A673 (cell line): ENCODE measurements around the gene OSM. TPM values are rescaled to one million over a fixed set of nuclear protein-coding genes. Genes with fewer than 3 reads are reported as not detected.

Experiments used
- BruUV-seq: library from RNA; stranded (reverse); fragments of 400-500 nt; replicated peaks from 2 replicates; lab custom pipeline; 2021; lab: Mats Ljungman, UMichigan
- CTCF ChIA-PET: fragments of 300-600 bp; sonication (Branson Sonifier 250); formaldehyde crosslinking; loops from one replicate; lab custom pipeline; 2022; ENCODE audit warnings: antibody characterized with exemption; lab: Charles Lee
- POLR2A ChIA-PET: fragments of 300-600 bp; sonication (Branson Sonifier 250); formaldehyde crosslinking; loops from one replicate; lab custom pipeline; 2022; ENCODE audit warnings: antibody characterized with exemption; ENCODE audit not compliant: low non-redundant PET; lab: Charles Lee
- DNase-seq: peaks from one replicate; pipeline ENCODE4 v3.0.0-alpha.2; 2015; ENCODE audit warnings: low spot score
- H3K27ac ChIP-seq: fragments of 200-600 bp; sonication (generic); 2 replicates; pipeline ENCODE4 v1.5.1; 2016; ENCODE audit warnings: mixed run types, low read depth, mild to moderate bottlenecking, mixed read lengths, antibody characterized with exemption, low read length; ENCODE audit not compliant: poor library complexity, severe bottlenecking
- H3K27me3 ChIP-seq: fragments of 200-600 bp; sonication (generic); replicated peaks from 2 replicates; pipeline ENCODE4 v1.6.1; 2017; ENCODE audit warnings: mixed run types, low read depth, mild to moderate bottlenecking, mixed read lengths, antibody characterized with exemption, low read length; ENCODE audit not compliant: insufficient read depth, poor library complexity
- H3K36me3 ChIP-seq: fragments of 200-600 bp; sonication (generic); 2 replicates; pipeline ENCODE4 v1.6.1; 2016; ENCODE audit warnings: mixed run types, mild to moderate bottlenecking, mixed read lengths, antibody characterized with exemption, low read length; ENCODE audit not compliant: insufficient read depth, poor library complexity, severe bottlenecking
- H3K4me1 ChIP-seq: fragments of 200-600 bp; sonication (generic); 2 replicates; pipeline ENCODE4 v1.6.1; 2017; ENCODE audit warnings: mixed run types, mild to moderate bottlenecking, mixed read lengths, antibody characterized with exemption, low read length; ENCODE audit not compliant: insufficient read depth, poor library complexity, severe bottlenecking
- H3K4me3 ChIP-seq: fragments of 200-600 bp; sonication (generic); 2 replicates; pipeline ENCODE4 v1.5.1; 2016; ENCODE audit warnings: low read depth, mixed run types, mild to moderate bottlenecking, mixed read lengths, low read length; ENCODE audit not compliant: poor library complexity, severe bottlenecking
- H3K9me3 ChIP-seq: fragments of 200-600 bp; sonication (generic); 2 replicates; pipeline ENCODE4 v1.6.1; 2016; ENCODE audit warnings: mixed run types, low read depth, mild to moderate bottlenecking, mixed read lengths, antibody characterized with exemption, low read length; ENCODE audit not compliant: poor library complexity, severe bottlenecking
- EZH2 ChIP-seq: fragments of 200-600 bp; sonication (generic); IDR thresholded peaks from 2 replicates; pipeline ENCODE4 v1.6.1; 2017; ENCODE audit warnings: borderline replicate concordance, low read depth, mild to moderate bottlenecking, mixed read lengths, antibody characterized with exemption, low read length; ENCODE audit not compliant: poor library complexity, severe bottlenecking
- intact Hi-C: fragments of 100-400 bp; cut with micrococcal nuclease; formaldehyde crosslinking; loops from one replicate; pipeline ENCODE4 v1.10.0; 2022; ENCODE audit not compliant: unreplicated experiment
- total RNA-seq: library from RNA; stranded (reverse); gene quantifications from 2 replicates; pipeline ENCODE4 v1.2.3, GENCODE V29; 2021
- TF ChIP-seq, protein P1 (sequence below): fragments of 300-800, 200-600 bp; sonication (generic); conservative IDR thresholded peaks from 2 replicates; pipeline ENCODE4 v1.5.1; 2017; ENCODE audit warnings: low read depth, mild to moderate bottlenecking, antibody characterized with exemption, low read length, moderate library complexity, mixed read lengths

OSM gene
- total RNA-seq, 1 experiment from 2014 or later, result not detected

DNA sequence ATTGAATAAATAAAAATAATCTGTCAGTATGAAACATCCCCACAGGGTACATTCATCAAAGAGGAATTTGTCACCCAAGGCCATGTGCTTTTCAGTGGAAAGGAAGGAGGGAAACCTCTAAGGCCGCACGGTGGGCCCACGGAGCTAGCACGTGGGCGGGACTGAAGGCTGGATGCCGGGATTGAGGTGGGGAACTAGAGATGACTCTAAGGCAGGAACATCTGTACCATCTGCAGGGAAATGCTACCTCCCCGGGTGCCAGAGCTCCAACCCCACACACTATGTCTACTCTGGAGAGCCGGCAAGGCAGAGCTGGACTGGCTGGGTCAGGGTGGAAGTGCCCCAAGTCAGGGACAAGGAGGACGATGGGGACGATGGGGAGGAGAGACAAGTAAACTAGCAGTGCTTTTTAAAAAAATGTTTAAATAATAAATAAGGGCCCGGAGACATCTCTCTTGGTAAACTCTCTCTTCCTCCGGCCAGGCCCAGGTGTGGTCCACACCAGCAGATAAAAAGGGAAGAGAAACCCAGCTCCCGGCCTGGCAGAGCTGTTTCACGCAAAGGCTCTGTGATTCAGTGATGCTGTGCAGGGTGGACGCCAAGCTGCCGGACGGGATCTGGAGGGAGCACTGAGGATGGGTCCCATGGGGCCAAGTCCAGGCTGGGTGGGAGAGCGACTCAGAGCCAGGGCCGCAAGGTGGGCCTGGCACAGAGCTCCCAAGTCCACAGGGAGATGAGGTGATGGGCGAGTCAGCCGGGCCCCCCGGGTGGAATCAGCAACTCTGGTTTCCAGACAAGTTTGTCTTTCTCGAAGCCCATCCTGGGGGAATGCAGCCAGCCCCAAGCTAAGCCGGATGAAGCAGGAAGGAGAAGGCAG lies 25.9 kb downstream of the OSM start:
- no TSS peak for BruUV-seq
- TF ChIP-seq, protein P1, sequence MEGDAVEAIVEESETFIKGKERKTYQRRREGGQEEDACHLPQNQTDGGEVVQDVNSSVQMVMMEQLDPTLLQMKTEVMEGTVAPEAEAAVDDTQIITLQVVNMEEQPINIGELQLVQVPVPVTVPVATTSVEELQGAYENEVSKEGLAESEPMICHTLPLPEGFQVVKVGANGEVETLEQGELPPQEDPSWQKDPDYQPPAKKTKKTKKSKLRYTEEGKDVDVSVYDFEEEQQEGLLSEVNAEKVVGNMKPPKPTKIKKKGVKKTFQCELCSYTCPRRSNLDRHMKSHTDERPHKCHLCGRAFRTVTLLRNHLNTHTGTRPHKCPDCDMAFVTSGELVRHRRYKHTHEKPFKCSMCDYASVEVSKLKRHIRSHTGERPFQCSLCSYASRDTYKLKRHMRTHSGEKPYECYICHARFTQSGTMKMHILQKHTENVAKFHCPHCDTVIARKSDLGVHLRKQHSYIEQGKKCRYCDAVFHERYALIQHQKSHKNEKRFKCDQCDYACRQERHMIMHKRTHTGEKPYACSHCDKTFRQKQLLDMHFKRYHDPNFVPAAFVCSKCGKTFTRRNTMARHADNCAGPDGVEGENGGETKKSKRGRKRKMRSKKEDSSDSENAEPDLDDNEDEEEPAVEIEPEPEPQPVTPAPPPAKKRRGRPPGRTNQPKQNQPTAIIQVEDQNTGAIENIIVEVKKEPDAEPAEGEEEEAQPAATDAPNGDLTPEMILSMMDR, result no peak
- no peak for TF ChIP-seq EZH2
- Histone ChIP-seq H3K4me1 (peaks cover 2% of the 10 kb centered on the region), H3K4me3 (no peak overlapping the region), H3K27me3 (no peaks in the 10 kb centered on the region), H3K9me3 (no peaks in the 10 kb centered on the region), H3K36me3 (no peaks in the 10 kb centered on the region), H3K27ac (no peak overlapping the region)
- no peak for DNase-seq
- ChIA-PET CTCF (no interaction called here), POLR2A (no interaction called here)
- intact Hi-C loops, result no loop called here

DNA sequence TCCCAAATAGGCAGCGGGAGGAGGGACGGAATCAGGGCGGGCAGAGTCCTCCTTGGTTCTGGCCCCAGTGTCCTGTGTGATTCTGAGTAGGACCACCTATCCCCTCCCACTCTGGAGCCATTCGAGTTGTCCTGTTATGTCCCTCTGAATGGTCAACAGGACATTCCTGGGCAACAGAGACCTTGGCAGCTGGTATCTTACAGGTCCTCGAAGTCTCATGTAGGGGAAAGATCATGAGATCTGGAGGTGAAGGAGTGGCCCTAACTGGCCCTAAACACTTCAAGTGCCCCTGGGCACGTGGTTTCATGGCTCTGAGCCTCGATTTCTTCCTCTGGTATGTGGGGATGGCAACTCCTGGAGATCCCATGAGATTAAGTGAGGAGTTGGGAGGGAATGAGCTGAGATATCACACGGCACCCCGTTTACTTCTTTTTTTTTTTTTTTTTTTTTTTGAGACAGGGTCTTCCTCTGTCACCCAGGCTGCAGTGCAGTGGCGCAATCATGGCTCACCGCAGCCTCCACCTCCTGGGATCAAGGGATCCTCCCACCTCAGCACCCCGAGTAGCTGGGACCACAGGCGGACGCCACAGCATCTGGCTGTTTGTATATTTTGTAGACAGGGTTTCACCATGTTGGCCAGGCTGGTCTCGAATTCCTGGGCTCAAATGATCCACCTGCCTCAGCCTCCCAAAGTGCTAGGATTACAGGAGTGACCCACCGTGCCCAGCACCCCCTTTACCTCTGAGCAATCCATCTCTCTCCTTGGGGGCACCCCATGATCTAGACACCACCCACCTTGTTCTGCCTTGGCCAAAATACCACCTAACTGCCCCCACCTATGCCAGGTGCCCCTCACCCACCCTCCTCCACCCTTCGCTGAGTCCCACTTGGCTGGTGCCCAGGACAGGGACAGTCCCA lies 26.9 kb downstream of the OSM start:
- intact Hi-C loops, result no loop called here
- ChIA-PET POLR2A (no interaction called here), CTCF (no interaction called here)
- DNase-seq, result no peak
- TF ChIP-seq EZH2, result no peak
- TF ChIP-seq, protein P1, result no peak
- Histone ChIP-seq H3K36me3 (no peaks in the 10 kb centered on the region), H3K27ac (no peak overlapping the region), H3K4me1 (no peaks in the 10 kb centered on the region), H3K9me3 (no peaks in the 10 kb centered on the region), H3K4me3 (no peak overlapping the region), H3K27me3 (no peaks in the 10 kb centered on the region)
- BruUV-seq, result no TSS peak

DNA sequence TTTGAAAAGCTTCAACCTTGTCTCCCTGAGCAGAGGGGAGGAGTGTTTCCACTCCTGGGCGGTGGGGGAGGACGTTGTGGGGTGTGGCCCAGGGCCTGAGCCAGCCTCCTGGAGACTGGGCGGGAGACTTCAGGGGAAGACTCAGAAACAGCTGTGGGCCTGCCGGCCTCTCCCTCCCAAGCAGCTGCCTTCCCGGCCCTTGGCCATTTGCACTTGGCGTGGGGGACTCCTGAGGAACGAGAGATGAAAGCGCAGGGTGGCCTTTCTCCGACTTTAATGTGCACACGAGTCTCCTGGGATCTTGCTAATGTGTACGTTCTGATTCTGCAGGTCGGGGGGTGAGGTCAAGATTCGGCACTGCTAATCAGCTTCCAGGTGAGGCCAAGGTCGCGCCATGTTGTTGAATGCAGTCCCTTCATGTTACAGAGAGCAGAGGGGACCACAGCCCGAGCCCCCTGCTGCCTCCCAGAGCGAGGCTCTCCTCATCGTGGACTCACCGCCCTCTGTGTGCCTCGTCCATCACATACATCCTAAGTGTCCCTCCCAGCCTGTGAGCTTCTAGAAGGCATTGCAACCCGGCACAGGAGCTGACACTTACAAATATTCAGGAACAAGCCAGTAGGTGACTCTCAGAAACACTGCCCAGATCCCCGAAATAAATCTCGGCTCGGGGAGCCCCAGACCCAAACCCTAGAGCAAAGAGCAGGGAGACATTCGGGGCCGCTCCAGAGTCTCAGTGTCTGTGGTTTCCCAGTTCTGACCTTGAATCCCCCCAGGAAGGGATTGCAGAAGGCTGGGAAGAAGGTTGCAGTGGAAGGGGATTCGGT lies 27.8 kb downstream of the OSM start:
- TF ChIP-seq, protein P1, result no peak
- no peak for TF ChIP-seq EZH2
- H3K36me3 ChIP-seq, result no peaks in the 10 kb centered on the region
- no TSS peak for BruUV-seq
- H3K27me3 ChIP-seq, result no peaks in the 10 kb centered on the region
- POLR2A ChIA-PET, result no interaction called here
- no peaks in the 10 kb centered on the region for H3K4me1 ChIP-seq
- CTCF ChIA-PET, result no interaction called here
- intact Hi-C loops, result no loop called here
- no peaks in the 10 kb centered on the region for H3K9me3 ChIP-seq
- DNase-seq, result no peak
- H3K27ac ChIP-seq, result no peak overlapping the region
- H3K4me3 ChIP-seq, result no peak overlapping the region
